IPS DF 4.7 (cell line): ENCODE results near the gene SH3RF3.

Experiments used
- DNase-seq: peaks from one replicate; pipeline ENCODE4 v3.0.0-alpha.2; 2013; ENCODE audit warnings: low spot score; ENCODE audit errors: extremely low read depth

Gene SH3RF3

GRCh38 chr2:109304242-109304641, 175.2 kb downstream of the SH3RF3 start:
- DNase-seq, result no peak

GRCh38 chr2:109304731-109305470, 175.9 kb downstream of the SH3RF3 start:
- DNase-seq, result no peak

- no peak for DNase-seq
These were observed 176.6 kb downstream of the SH3RF3 start for GRCh38 chr2:109305490-109306167.

GRCh38 chr2:109306190-109306589, 177.2 kb downstream of the SH3RF3 start:
- DNase-seq, result no peak

DNA sequence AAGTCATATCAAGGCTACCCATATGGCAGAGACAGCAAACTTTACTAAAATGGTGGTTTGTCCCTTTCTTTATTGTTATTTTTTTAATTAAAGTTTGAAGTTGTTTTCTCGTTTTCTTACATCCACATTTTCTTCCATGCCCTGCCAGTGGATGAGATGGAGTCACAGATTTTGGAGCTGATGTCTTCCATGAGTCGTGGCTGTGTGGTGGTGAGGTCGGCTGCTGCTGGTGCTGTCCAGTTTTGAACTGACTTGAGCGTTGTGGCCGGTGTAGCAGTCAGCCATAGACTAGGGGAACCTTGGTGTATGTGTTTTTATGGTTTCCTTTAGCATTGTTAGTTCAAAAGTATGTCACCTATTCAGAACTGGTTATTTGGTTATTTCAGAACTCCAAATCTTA, 182.8 kb downstream of the SH3RF3 start:
- no peak for DNase-seq

DNA sequence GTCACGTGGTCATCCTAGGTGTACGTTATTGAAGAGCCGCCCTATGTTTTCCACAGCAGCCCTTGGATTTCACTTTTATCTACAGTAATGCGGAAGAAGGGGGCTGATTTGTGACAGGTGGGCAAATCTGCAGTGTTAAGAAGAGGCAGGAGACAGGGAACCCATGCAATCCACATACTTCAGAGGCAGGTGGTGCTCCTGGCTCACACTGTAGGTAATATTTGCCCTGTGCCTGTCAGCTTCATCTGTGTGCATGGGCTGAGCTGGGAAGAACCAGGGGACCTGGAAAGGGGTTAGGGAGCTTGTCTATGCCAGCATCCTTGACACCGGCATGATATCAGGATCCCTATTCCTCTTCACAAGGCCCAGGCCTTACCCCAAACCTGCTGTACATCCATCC, 183.9 kb downstream of the SH3RF3 start:
- no peak for DNase-seq

DNA sequence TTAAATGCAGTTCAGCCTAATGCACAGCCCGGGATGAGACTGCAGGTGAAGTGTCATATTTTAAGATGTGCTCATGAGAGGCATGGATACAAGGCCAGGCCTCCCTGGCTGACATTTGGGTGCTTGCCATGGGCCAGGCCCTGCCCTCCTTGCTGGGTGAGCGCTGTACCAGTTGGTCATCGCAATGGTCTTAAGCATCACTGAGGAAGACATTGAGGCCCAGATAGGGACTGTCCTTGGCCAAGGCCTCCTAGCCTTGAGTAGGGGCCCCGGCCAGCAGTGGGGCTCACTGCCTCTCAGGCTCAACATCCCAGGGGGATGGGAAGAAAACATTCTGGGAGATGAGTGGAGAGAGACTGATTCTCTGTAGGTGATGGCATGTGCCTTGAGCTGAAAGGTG, 184.3 kb downstream of the SH3RF3 start:
- DNase-seq, result no peak

DNA sequence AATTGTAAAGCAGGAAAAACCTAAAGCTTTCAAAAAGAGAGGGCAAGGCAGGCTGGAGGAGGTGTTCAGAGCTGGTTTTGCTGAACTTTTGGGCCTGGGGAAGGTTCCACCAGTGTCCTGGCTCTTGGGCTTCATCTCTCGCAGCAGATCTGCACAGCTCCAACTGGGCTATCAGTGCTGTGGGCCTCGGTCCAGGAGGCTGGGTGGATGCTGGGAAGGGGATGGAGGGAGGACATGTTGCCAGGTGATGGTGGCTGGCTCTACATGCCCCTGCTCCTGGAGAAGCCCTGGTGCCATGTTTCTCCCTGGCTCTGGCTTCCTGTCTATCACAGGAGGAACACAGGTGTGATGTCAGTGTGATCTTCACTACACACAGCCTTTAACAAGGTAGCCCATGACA, 187.1 kb downstream of the SH3RF3 start:
- DNase-seq, result no peak

DNA sequence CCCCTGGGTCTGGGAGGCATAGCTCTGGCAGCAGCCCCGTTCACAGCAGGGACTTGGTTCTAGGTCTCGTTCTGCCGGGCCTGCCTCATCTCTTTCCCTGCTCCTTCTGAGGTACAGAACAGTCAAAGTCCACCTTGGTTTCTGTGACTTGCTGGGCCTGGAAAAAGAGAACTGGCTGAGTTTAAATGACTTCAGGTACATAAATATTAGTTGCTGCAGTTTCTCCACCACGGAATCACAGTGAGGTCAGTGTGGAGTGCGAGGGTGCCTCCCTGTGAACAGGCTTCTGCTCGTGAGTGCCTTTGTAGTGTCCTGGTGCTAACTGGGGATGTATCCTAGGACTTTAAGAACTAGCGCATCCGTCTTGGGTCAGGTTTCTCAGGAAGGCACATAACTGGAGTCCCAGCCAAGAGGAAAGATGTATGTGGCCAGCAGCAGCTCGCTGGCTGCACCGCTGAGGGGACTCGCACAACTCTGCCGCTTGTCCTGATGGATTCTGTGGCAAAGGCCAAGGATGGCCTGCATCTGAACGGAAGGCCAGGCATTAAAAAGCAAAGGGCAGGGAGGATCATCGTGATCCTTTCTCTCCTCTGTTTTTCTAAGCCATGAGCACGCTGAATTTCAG, 188.6 kb downstream of the SH3RF3 start:
- DNase-seq, result no peak

- DNase-seq, result no peak
These were observed 189.3 kb downstream of the SH3RF3 start for GRCh38 chr2:109318150-109318948.

- no peak for DNase-seq
These were observed 189.9 kb downstream of the SH3RF3 start for GRCh38 chr2:109318949-109319342.

GRCh38 chr2:109320195-109320922, 191.4 kb downstream of the SH3RF3 start:
- DNase-seq, result no peak

- no peak for DNase-seq
These were observed 192.6 kb downstream of the SH3RF3 start for GRCh38 chr2:109321570-109321969.

DNA sequence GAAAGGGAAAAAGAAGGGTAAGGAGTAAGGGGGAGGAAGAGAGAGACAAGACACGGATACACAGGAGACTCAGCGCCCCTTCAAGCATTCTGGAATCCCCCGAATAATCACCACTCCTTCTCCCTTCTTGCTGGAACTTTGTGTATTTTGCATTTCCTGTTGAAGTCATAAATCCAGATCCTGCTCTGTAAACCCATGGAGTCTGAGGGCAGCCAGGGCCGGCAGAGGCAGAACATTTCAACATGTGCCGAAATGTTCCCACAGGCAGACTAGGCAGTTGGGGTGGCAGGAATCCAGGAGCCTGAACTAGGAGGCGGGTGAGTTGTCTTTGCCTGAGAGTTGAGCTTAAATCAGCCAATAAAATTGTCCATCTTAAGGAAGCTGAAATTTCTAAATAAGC, 193.1 kb downstream of the SH3RF3 start:
- no peak for DNase-seq

- DNase-seq, result no peak
These were observed 193.6 kb downstream of the SH3RF3 start for GRCh38 chr2:109322641-109323040.

- DNase-seq, result no peak
These were observed 195.9 kb downstream of the SH3RF3 start for GRCh38 chr2:109324861-109325260.

GRCh38 chr2:109325570-109325969, 196.6 kb downstream of the SH3RF3 start:
- no peak for DNase-seq

DNA sequence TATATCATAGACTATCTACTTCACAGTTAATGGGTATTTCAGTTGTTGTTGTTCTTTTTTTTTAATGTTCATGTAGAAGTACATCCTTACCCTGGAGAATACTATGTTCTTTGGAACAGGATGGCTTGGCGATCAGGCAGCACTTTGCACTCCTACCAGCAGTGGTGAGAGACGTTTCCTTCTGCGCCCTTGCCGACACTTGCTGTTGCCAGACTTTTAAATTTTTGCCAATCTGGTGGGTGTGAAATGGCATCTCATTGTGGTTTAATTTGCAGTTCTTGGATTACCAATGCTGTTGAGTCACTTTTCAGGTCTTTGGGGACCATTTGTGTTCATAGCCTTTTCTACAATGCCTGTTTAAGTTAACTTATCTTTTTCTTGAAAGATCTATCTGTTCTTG, 197.3 kb downstream of the SH3RF3 start:
- no peak for DNase-seq

- DNase-seq, result no peak
These were observed 201.1 kb downstream of the SH3RF3 start for GRCh38 chr2:109330056-109330455.

GRCh38 chr2:109331081-109331480, 202.1 kb downstream of the SH3RF3 start:
- DNase-seq, result no peak
